GM12891 (cell line): ENCODE measurements around the gene RITA1.

ENCODE experiments used
- DNase-seq: peaks from one replicate; pipeline ENCODE4 v3.0.0; 2011; ENCODE audit warnings: low spot score; ENCODE audit not compliant: insufficient read length
- FAIRE-seq: peaks from 2 replicates; lab custom pipeline; 2011; peaks lifted over from hg19 to GRCh38; lab: Jason Lieb, UNC
- PAX5 ChIP-seq: IDR thresholded peaks from 2 replicates; pipeline ENCODE4 v1.6.1; 2011; ENCODE audit warnings: low read length, moderate library complexity, mild to moderate bottlenecking; ENCODE audit not compliant: insufficient read depth, severe bottlenecking
- POLR2A ChIP-seq: IDR thresholded peaks from 2 replicates; pipeline ENCODE4 v1.6.1; 2011; ENCODE audit warnings: low read depth, low read length, control low read depth
- POLR2AphosphoS5 ChIP-seq: IDR thresholded peaks from 2 replicates; pipeline ENCODE4 v1.6.1; 2011; ENCODE audit warnings: low read depth, low read length, control low read depth
- POU2F2 ChIP-seq: IDR thresholded peaks from 2 replicates; pipeline ENCODE4 v1.6.1; 2011; ENCODE audit warnings: low read depth, mild to moderate bottlenecking, control low read depth, low read length, moderate library complexity
- SPI1 ChIP-seq: IDR thresholded peaks from 2 replicates; pipeline ENCODE4 v1.6.1; 2011; ENCODE audit warnings: low read depth, low read length, control low read depth
- TAF1 ChIP-seq: IDR thresholded peaks from 2 replicates; pipeline ENCODE4 v1.6.1; 2011; ENCODE audit warnings: low read depth, low read length, control low read depth

The RITA1 gene

DNA sequence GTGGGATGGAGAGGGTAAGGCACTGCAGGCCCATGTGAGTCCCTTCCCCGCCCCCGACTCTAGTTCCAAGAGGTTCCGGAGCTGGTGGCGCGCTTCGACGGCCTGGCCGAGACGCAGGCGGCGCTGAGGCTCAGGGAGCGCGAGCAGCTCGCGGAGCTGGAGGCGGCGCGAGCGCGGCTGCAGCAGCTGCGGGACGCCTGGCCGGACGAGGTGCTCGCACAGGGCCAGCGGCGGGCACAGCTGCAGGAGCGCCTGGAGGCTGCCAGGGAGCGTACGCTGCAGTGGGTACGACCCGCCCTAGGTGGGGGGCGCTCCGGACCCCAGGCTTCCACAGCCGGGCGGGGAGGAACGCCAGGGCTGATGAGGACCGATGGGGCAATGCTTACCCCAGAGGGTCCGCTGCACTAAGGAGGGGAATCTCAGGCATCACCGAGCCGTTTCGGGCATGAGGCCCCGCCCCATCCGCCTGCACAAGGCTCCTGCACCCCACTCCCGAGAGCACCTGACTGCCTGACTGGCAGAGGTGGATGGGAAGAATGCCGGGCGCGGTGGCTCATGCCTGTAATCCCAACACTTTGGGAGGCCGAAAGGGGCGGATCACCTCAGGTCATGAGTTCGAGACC lies 31.1 kb upstream of the RITA1 start:
- FAIRE-seq (peak; percentile 87), DNase-seq (no peak)
- no peak for TF ChIP-seq PAX5
- no peak for TF ChIP-seq POU2F2

DNA sequence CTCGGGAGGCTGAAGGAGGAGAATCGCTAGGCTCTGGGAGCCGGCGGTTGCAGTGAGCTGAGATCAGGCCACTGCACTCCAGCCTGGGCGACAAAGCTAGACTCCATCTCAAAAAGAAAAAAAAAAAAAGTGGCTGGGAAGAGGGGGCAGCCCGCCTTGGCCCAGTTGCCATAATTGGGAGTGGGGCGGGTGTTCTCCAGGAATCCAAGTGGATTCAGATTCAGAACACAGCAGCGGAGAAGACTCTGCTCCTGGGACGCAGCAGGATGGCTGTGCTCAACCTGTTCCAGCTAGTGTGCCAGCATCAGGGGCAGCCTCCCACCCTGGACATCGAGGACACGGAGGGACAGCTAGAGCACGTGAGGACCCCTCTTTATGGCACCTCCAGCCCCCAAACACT lies 30.5 kb upstream of the RITA1 start:
- no peak for FAIRE-seq
- DNase-seq, result no peak
- TF ChIP-seq POLR2A (no peak), POLR2AphosphoS5 (no peak)

DNA sequence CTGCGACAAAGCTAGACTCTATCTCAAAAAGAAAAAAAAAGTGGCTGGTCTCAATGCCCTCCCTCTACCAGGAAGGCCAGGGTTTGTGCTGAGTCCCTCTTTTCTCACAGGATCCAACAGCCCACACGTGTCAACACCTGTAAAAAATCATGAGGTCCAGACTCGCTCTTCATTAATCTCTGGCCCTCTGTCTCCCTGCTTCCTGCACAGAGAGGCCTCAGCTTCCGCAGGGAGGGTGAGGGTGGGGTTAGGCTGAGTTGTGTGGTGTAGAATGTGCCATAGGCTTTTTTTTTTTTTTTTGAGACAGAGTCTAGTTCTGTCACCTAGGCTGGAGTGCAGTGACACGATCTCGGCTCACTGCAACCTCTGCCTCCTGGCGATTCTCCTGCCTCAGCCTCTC lies 29.9 kb upstream of the RITA1 start:
- TF ChIP-seq POLR2A, result no peak
- no peak for TF ChIP-seq TAF1
- TF ChIP-seq SPI1, result no peak
- no peak for TF ChIP-seq POLR2AphosphoS5
- TF ChIP-seq PAX5, result no peak
- TF ChIP-seq POU2F2, result no peak
- DNase-seq, result no peak
- no peak for FAIRE-seq

DNA sequence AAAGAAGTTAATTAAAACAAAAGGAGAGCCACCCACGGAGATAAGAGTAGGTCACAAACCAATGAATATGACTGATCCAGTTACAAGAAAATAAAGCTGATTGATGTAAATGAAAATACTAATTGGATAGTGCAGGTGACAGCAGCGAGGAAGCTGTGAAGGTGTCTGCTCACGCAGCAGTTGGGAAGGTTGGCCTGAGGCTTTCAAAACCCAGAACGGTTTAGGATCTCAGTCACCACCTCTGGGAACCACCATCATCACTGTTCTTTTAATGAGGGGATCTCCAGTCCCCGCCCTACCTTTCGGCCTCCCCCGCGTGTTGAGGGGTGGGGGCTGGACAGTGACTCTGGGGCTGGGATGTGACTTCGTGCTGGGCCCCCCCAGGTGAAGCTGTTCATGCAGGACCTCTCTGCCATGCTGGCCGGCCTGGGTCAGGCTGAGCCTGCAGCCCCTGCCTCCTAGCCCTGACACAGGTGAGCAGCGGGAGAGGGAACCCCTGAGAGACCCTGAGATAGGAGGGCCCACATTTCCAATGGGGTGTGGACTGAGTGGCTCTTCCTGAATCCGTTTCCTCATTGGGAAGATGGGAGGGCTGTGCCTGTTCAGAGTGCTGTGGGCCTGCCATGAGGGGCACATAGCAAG lies 28.2 kb upstream of the RITA1 start:
- DNase-seq (no peak), FAIRE-seq (no peak)
- no peak for TF ChIP-seq TAF1
- no peak for TF ChIP-seq SPI1
- peak; percentile 34; the same call in 1 of the 2 replicates for TF ChIP-seq POLR2A
- no peak for TF ChIP-seq PAX5

DNA sequence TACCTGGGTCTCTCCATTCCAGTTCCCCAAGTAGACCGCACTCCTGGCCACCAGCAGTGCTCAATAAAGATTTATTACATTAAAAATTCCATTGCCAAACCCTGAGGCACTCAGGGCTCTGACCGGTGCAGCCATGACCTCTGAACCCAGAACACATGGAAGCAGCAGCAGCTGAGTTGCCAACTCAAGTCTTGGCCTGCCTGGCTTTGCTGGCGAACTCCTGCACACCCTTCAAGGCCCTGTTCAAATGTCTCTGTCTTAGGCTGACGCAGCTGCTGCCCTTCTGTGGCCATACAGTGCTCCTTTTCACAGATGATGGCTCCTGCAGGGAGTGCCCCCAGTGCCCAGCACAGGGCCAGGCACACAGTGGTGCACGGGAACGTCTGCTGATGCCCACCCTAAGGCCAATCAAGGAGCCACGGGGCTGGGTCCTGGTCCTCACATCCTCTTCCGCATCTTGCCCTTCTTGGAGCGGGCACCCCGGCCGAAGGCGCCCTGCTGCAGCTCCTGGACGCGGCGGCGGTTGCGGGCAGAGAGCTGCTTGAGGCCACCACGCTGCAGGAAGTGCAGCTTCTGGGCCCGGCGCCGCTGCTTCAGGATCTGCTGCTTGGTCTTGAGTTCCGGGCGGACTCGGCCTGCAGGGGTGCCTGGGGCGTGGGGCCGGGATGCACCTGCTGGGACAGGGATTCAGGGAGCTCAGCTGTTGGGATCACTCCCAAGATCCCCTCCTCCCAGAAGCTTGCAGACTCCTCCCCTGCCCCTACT lies 26.9 kb upstream of the RITA1 start:
- TF ChIP-seq PAX5 (no peak), SPI1 (no peak), POLR2AphosphoS5 (no peak), TAF1 (no peak), POU2F2 (no peak), POLR2A (no peak)
- FAIRE-seq, result no peak
- DNase-seq, result no peak

DNA sequence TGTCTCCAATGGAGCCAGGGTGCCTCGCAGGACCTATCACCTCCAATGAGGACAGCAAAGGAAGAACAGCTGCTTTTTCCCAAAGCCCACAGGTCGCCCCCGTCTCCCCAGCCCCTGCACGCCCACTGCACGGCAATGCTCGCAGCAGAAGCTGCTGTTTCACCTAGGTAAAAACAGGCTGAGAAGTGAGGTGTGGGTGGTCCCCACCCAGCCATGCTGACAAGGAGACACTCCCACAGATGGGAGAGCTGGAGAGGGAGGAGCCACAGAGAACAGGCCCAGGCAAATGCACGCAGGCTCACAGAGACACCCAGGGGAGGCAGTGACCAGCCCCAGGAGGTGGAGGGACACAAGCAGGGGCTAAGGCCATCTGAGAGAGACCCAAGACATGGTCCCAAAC lies 25.6 kb upstream of the RITA1 start:
- TF ChIP-seq TAF1 (no peak), SPI1 (no peak), POLR2AphosphoS5 (no peak), POLR2A (no peak), POU2F2 (no peak), PAX5 (no peak)
- DNase-seq (no peak), FAIRE-seq (no peak)

DNA sequence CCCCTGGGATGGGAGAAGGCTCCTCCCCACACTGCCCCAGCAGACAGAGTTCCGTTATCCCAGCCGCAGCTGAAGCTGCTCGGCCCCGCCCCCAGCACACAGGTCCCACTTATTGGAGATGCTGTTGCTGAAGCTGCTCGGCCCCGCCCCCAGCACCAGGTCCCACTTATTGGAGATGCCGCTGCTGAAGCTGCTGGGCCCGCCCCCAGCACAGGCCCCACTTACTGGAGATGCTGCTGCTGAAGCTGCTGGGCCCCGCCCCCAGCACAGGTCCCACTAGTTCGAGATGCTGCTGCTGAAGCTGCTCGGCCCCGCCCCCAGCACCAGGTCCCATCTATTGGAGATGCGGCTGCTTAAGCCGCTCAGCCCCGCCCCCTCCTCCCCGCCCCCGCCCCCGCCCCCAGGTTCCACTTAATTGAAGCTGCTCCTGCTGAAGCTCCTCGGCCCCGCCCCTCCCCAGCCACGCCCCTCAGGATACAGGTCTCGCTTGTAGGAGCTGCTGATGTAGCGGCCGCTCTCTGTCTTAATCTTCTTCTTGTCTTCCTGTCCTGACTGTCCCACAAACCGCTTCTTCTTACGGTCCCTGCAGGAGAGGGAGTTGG lies 24.0 kb upstream of the RITA1 start:
- FAIRE-seq, result peak; percentile 64
- TF ChIP-seq POLR2A (peak; percentile 15; the same call in 1 of the 2 replicates), POLR2AphosphoS5 (peak; percentile 25; the same call in 1 of the 2 replicates), PAX5 (no peak), POU2F2 (no peak), TAF1 (no peak), SPI1 (no peak)
- peak; percentile 80 for DNase-seq

DNA sequence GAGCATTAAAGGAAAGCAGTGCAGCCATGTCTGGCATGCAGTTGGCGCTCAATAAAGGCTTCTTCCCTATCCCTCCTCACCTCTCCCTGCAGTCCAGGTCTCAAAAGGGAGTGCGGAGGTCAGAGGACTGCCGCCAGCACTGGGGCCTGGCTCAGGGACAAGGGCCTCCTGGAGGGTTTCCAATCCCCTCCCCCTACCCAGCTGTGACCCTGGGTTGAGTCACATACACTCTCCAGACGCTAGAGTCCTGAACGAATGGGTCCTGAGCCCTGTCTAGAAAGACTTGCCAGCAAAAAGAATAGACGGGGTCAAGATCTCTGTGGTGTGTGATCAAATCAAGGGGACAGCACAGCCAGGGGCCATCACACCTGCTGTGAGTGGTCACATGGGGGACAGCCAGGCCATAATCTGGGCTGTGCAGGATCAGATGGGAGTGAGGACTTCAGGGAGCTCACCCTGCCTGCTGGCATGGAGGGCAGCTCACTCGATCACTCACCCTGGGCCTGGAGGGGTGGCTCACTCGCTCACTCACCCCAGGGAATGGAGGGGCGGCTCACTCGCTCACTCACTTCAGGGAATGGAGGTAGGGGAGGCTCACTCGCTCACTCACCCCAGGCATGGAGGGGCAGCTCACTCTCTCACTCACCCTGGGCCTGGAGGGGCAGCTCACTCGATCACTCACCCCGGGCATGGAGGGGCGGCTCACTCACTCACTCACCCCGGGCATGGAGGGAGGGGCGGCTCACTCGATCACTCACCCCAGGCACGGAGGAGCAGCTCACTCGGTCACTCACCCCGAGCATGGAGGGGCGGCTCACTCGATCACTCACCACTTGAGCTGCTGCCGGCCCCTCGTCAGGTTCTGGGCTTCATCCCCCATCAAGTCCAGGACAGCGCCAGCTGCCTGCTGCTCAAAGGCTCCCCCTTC lies 23.2 kb upstream of the RITA1 start:
- TF ChIP-seq POU2F2 (no peak), TAF1 (no peak), SPI1 (no peak), POLR2A (no peak), PAX5 (no peak), POLR2AphosphoS5 (no peak)
- DNase-seq (no peak), FAIRE-seq (no peak)

DNA sequence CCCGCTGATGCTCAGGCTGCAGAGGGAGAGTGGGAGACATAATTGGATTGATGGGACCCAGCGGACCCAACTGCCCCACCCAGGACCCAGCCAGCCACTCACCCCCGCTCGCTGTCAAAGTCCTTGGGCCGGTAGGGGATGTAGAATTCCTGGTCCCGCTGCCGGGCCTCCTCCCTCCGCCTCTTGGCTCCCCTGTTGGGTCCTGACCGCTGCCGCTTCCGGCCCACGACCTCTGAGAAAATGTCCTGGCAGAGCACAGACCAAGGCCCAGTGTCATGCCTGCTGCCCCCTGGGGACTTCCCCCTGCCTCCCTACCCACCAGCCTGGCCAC lies 22.5 kb upstream of the RITA1 start:
- DNase-seq (no peak), FAIRE-seq (no peak)
- TF ChIP-seq PAX5 (no peak), POLR2A (no peak), SPI1 (no peak), TAF1 (no peak), POLR2AphosphoS5 (no peak), POU2F2 (no peak)
